NCI-H1436 (cell line): ENCODE results near the gene SCFD2.
"Not testable (repeated sequence)": the region's sequence is repeated elsewhere in the genome, so short reads cannot be mapped to it uniquely, and the experiment has no call there.

Experiments
- DNase-seq: peaks from one replicate; lab custom pipeline; 2025; lab: John Stamatoyannopoulos, UW

Gene SCFD2

GRCh38 chr4:53101191-53101581, 264.7 kb downstream of the SCFD2 start:
- DNase-seq: no peak

- no peak for DNase-seq
These were observed 265.2 kb downstream of the SCFD2 start for GRCh38 chr4:53100501-53101190.

GRCh38 chr4:53098681-53099121, 267.2 kb downstream of the SCFD2 start:
- no peak for DNase-seq

GRCh38 chr4:53094040-53094439, 271.8 kb downstream of the SCFD2 start:
- DNase-seq: no peak

GRCh38 chr4:53089936-53090729, 275.7 kb downstream of the SCFD2 start:
- no peak for DNase-seq

GRCh38 chr4:53088152-53088551, 277.7 kb downstream of the SCFD2 start:
- no peak for DNase-seq

- DNase-seq: no peak
These were observed 289.4 kb downstream of the SCFD2 start for GRCh38 chr4:53076374-53076958.

- no peak for DNase-seq
These were observed 290.6 kb downstream of the SCFD2 start for GRCh38 chr4:53075162-53075785.

GRCh38 chr4:53068755-53069330, 297.0 kb downstream of the SCFD2 start:
- no peak for DNase-seq

- no peak for DNase-seq
These were observed 298.6 kb downstream of the SCFD2 start for GRCh38 chr4:53067125-53067802.

- no peak for DNase-seq
These were observed 299.7 kb downstream of the SCFD2 start for GRCh38 chr4:53066155-53066554.

GRCh38 chr4:53064609-53065008, 301.3 kb downstream of the SCFD2 start:
- no peak for DNase-seq

- DNase-seq: no peak
These were observed 304.6 kb downstream of the SCFD2 start for GRCh38 chr4:53061091-53061850.

- no peak for DNase-seq
These were observed 305.6 kb downstream of the SCFD2 start for GRCh38 chr4:53060278-53060677.

- no peak for DNase-seq
These were observed 306.0 kb downstream of the SCFD2 start for GRCh38 chr4:53059871-53060270.

GRCh38 chr4:53059256-53059655, 306.6 kb downstream of the SCFD2 start:
- no peak for DNase-seq

GRCh38 chr4:53057679-53058078, 308.2 kb downstream of the SCFD2 start:
- DNase-seq: no peak

- not testable (repeated sequence) for DNase-seq
These were observed 308.8 kb downstream of the SCFD2 start for GRCh38 chr4:53057108-53057507.

GRCh38 chr4:53055716-53056403, 310.0 kb downstream of the SCFD2 start:
- no peak for DNase-seq

GRCh38 chr4:53055274-53055673, 310.6 kb downstream of the SCFD2 start:
- DNase-seq: no peak
